OCI-M1 (cell line): ENCODE data around the gene RPTOR.
A peak's percentile ranks its signal among the peaks of the same experiment; 100 is the strongest.

ENCODE experiments used
- DNase-seq: peaks from one replicate; lab custom pipeline; 2025; lab: John Stamatoyannopoulos, UW

The RPTOR gene

GRCh38 chr17:80588702-80589383 is 44.2 kb downstream of the RPTOR start:
- no peak for DNase-seq

DNA sequence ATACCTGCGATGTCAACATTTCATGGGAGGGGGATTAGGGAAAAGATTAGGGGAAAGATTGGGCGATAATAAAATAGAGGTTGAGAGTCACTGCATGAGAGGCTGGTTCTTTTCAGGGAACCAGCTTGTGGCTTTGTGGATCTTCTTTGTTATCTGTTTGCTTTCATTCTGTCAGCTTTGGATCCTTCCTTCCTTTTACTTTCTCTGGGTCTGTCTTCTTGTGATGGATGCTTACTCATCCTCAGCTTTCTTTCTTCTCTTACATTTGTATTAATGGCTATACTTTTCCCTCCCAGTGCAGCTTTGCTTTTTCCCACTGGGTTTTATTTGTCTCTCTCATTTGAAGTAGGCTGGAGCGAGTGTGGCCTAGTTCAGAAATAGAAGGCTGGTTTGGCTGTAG is 47.1 kb downstream of the RPTOR start:
- DNase-seq: peak; percentile 31

DNA sequence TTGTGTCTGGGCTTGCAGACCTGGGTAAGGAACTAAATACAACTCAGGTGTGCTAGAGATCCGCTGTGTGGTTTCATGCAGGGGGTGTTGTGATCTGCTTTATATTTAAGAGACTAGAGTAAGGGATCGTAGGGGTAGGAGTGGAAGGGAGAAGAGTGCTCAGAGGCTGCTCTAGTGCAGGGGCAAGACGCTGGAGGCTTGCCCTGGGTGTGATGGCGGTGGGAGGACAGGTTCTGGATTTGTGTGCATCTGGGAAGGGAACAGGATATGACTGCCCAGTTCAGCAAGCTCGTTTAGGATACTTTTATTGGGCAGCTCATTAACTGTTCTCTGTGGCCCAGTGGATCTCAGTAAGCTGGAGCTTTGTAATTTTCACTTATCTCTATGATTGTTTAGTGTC is 47.6 kb downstream of the RPTOR start:
- no peak for DNase-seq

DNA sequence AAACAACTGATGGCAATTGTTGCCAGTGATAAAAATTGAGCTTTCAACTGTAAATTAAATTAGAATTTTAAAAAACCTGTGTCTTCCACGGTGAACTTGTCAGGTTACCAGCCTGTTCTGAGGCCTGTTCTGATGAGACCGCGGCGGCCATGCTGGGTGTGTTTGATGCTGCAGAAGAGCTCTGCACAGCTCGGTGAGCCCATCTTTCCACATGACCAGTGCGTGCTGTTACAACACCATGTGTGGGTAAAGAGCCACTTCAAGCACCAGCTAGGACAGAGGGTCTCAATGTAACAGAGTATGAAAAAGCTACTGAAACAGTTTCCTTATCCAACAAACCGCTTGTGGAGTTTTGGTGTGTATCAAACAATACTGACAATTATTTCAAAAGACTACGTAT is 48.5 kb downstream of the RPTOR start:
- no peak for DNase-seq

GRCh38 chr17:80594431-80595269 is 50.0 kb downstream of the RPTOR start:
- no peak for DNase-seq

- DNase-seq: no peak
Measured at GRCh38 chr17:80596760-80597608, 52.3 kb downstream of the RPTOR start.

- DNase-seq: no peak
Measured at GRCh38 chr17:80598813-80599545, 54.3 kb downstream of the RPTOR start.

DNA sequence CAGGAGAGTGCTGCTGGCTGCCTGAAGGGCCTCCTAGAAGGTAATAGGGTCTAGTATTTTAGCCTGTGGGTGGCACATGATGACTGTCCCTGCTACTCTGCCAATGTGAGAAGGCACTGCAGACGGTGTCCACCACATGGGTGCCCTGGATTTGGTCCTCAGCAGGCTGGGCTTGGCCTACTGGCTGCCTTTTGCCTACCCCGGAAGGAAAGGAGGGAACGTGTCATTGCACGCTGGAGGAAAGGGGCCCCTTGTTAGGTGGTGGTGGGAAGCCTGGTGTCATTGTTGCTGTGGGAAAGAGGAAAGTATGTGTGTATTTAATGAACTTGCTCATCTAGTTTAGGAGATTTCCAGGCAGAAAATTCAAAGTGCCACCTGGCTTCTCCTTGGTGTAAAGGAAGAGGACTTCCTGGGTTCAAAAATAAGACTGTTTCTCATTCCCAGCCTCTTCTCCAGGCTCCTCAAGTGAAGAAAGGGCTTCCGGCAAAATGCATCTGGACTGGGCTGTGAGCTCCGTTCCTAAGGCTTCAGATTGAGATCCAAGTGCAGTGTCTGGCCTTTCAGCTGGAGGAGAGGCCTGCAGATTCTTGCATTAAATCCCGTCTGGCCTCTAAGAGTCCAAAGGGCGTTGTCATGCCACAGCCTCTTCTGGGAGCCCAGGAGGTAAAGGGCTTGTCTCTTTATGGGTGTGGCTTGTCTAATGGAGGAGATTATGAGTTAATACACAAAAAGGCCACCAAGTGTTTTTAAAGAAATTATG is 55.1 kb downstream of the RPTOR start:
- DNase-seq: peak; percentile 1

GRCh38 chr17:80601146-80601545 is 56.5 kb downstream of the RPTOR start:
- DNase-seq: no peak

DNA sequence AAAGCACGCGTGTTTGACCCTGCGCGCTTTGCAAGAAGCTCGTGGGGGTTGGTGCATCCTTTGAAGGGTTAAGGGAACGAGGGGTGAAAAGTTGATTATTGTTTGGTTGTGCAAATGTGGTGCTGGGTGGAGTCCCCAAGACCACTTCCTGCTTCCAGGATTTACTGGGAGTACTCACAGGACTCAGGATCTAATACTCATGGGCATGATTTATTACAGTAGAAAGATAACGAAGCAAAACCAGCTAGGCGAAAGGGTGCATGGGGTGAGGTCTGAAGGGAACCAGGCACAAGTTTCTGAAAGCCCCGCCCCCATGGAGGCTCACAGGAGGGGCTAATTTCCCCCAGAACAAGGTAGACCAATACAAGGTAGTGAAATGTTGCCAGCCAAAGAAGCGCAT is 58.8 kb downstream of the RPTOR start:
- DNase-seq: no peak

GRCh38 chr17:80604009-80604669 is 59.5 kb downstream of the RPTOR start:
- DNase-seq: peak; percentile 15

GRCh38 chr17:80604670-80605010 is 60.0 kb downstream of the RPTOR start:
- no peak for DNase-seq

GRCh38 chr17:80605326-80606066 is 60.9 kb downstream of the RPTOR start:
- no peak for DNase-seq

- DNase-seq: no peak
Measured at GRCh38 chr17:80608326-80608725, 63.7 kb downstream of the RPTOR start.

DNA sequence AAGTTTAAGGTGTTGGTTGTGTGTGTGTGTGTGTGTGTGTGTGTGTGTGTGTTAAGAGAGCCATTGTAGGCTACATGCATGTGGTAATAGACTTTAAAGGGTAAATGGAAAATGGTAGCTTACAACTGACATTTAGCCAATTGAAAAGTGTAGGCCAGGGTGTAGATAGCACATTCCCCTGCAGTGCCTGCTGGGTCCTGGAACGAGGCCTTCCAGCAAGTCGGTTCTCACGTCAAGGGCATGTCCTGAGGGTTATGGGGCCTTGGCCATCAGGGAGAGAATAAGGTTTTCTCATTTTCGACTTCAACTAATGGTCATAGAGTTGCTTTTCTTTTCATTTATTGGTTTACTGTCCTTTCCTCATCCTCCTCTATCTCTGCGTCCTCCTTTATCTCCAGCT is 65.1 kb downstream of the RPTOR start:
- DNase-seq: no peak

- DNase-seq: no peak
Measured at GRCh38 chr17:80611816-80612215, 67.2 kb downstream of the RPTOR start.

DNA sequence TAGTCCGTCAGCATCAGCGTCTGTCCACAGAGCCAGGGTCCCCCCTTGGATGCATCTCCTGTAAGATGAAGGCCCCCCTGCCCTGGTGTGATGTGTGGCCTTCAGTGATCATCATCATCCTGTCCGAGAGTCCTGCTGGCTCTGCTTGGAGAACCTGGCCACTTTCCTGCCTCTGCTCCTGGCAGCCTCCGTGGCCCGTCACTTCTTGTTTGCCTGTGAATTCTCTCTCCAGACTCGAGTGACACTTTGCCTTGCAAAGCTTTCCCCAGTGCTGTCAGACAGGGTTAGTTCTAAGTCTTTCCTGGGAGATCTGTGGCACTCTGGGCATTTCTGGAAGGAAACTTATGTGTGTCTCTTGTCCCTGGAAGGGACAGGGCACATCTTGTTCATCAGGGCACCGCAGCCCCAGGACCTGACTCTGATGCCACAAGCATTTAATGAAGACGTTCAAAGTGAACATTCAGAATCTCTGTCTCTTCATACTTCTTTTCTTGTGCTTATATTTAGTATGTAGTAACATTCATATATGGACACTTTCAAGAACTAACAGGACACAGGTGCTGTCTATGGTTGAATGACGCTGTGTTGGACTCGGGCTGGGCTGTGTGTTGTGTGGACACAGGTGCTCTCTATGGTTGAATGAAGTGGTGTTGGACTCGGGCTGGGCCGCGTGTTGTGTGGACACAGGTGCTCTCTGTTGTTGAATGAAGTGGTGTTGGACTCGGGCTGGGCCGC is 68.5 kb downstream of the RPTOR start:
- DNase-seq: no peak

DNA sequence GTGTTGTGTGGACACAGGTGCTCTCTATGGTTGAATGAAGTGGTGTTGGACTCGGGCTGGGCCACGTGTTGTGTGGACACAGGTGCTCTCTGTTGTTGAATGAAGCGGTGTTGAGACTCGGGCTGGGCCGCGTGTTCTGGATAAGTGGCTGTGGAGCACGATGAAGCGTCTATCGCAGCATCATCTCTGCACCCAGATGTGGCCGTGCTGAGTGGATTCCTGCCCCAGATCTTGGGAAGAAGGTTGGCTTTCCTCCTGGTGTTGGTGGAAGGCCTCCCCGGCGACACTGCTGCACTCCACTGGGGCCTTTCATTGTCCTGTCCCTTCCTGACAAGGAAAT is 69.1 kb downstream of the RPTOR start:
- no peak for DNase-seq

- no peak for DNase-seq
Measured at GRCh38 chr17:80614332-80615047, 69.9 kb downstream of the RPTOR start.
